NB4 (cell line): ENCODE data around the gene ILDR2.

Experiments used
- POLR2A ChIP-seq: IDR thresholded peaks from 2 replicates; pipeline ENCODE4 v1.6.1; 2011; ENCODE audit warnings: mild to moderate bottlenecking; ENCODE audit not compliant: insufficient read length; ENCODE audit errors: extremely low read depth
- TF ChIP-seq, protein P1 (sequence below): IDR thresholded peaks from one replicate; pipeline ENCODE4 v1.5.1; 2012; ENCODE audit warnings: low read depth, low read length
- TF ChIP-seq, protein P2 (sequence below): IDR thresholded peaks from 2 replicates; pipeline ENCODE4 v1.6.1; 2011; ENCODE audit warnings: low read depth, low read length

DNA sequence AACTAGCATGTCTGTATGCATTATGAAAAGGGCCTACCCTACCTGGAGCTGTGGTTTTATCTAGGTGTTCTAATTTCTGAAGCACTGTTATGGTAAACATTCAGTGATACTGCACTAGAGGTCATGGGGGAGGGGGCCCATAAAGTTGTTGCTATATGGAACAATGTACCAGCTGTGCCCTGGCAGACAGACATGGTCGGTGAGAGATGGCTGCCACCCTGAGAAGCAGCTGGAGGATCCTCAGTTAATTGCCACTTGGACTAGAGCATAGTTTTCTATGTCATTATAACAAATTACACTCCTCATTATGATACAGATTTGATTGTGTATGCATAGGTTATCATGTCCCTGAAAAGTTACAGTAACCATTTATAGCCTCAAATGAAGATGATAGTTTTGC lies 45.4 kb downstream of the ILDR2 start:
- TF ChIP-seq, protein P1, sequence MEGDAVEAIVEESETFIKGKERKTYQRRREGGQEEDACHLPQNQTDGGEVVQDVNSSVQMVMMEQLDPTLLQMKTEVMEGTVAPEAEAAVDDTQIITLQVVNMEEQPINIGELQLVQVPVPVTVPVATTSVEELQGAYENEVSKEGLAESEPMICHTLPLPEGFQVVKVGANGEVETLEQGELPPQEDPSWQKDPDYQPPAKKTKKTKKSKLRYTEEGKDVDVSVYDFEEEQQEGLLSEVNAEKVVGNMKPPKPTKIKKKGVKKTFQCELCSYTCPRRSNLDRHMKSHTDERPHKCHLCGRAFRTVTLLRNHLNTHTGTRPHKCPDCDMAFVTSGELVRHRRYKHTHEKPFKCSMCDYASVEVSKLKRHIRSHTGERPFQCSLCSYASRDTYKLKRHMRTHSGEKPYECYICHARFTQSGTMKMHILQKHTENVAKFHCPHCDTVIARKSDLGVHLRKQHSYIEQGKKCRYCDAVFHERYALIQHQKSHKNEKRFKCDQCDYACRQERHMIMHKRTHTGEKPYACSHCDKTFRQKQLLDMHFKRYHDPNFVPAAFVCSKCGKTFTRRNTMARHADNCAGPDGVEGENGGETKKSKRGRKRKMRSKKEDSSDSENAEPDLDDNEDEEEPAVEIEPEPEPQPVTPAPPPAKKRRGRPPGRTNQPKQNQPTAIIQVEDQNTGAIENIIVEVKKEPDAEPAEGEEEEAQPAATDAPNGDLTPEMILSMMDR: no peak
- TF ChIP-seq, protein P2, sequence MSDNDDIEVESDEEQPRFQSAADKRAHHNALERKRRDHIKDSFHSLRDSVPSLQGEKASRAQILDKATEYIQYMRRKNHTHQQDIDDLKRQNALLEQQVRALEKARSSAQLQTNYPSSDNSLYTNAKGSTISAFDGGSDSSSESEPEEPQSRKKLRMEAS: no peak
- TF ChIP-seq POLR2A: no peak
